Nasal cavity respiratory epithelium epithelial cell of viscerocranial mucosa (primary cell): Measurements from ENCODE around the gene MEIOB. TPM values are rescaled to one million over a fixed set of nuclear protein-coding genes. Genes with fewer than 3 reads are reported as not detected.

ENCODE experiments used
- total RNA-seq: library from RNA; depleted of rRNA; stranded (reverse); fragments of >200 nt; gene quantifications from 2 replicates; pipeline ENCODE4 v1.2.3, GENCODE V29; 2014

The MEIOB gene, protein sequence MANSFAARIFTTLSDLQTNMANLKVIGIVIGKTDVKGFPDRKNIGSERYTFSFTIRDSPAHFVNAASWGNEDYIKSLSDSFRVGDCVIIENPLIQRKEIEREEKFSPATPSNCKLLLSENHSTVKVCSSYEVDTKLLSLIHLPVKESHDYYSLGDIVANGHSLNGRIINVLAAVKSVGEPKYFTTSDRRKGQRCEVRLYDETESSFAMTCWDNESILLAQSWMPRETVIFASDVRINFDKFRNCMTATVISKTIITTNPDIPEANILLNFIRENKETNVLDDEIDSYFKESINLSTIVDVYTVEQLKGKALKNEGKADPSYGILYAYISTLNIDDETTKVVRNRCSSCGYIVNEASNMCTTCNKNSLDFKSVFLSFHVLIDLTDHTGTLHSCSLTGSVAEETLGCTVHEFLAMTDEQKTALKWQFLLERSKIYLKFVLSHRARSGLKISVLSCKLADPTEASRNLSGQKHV
- 0.07 TPM in 1 of 2 replicates, not detected in the other for total RNA-seq

DNA sequence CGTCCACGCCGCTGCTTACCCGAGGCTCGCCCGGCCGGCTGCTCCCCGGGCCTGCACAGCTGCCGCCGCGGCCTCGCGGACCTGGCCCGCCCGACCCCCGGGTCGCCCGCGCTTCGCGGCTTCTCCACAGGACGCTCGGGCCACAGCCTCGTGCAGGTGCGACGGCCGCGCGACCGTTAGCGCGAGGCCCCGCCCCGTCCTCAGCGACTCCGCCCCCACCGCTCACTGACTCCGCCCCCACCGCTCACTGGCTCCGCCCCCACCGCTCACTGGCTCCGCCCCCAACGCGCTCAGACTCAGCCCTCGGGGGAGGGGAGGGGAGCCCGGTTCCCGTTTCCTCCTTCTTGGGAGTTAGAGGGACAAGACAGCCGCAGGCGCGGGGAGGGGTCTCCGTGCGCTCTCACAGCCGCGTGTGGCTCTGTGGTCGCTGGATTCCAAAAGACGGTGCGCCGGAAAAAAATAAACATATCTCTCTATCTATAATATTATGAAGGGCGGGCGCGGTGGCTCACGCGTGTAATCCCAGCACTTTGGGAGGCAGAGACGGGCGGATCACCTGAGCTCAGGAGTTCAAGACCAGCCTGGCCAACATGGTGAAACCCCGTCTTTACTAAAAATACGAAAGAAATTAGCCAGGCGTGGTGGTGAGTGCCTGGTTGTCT, at the start of gene MEIOB:
Gene MEIOB, minus strand, starts transcription at position 191 of the 662 bp plus-strand sequence. CDS start 3,989 bp downstream, outside the sequence.

DNA sequence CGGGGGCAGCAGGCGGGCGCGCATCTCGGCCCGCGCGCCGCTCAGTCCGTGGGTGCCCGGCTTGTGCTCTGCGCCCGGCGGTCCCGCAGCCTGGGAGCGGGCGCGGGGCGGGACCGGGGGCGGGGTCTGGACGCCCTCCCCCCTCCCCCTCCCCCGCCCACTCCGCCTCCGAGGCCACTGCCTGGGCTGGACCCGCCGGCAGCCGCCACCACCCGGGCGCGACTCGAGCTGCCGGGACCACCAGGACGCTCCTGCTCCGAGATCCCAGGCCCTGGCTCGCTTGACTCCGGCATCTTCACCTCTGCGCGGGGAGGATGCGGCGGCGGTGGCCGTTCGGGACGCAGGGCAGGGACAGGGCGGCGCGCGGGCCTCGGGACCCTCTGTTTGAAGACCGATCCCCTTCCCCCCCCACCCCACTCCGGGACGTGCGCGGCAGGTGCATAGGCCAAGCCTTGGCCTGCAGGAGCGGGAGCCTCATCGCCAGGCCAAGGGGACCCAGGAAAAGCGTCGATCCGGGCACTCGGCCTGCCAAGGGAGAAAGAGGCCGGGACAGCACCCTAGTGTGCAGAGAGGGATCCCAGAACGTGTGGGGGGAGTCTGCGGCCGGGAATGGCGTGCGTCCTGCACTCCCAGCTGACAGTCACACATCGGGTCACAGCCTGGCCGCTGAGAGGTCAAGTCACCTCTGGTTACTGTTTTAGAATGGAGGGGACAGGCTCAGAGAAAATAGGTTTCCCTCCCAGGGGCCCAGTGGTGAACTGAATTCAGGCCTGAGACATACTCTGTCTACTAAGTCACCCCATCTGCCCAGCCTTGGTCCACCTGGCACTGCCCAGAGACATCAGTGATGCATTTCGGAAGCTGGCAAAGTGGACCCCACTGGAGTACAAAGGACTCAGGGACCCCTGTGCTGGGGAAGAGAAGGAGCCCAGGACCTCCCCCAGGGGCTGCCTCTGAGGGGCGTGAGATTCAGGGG, 46.7 kb upstream of the MEIOB start, which contains the start of gene HS3ST6:
Gene HS3ST6, minus strand, starts transcription at position 65 of the 976 bp plus-strand sequence. CDS start 92 bp downstream, outside the sequence.

DNA sequence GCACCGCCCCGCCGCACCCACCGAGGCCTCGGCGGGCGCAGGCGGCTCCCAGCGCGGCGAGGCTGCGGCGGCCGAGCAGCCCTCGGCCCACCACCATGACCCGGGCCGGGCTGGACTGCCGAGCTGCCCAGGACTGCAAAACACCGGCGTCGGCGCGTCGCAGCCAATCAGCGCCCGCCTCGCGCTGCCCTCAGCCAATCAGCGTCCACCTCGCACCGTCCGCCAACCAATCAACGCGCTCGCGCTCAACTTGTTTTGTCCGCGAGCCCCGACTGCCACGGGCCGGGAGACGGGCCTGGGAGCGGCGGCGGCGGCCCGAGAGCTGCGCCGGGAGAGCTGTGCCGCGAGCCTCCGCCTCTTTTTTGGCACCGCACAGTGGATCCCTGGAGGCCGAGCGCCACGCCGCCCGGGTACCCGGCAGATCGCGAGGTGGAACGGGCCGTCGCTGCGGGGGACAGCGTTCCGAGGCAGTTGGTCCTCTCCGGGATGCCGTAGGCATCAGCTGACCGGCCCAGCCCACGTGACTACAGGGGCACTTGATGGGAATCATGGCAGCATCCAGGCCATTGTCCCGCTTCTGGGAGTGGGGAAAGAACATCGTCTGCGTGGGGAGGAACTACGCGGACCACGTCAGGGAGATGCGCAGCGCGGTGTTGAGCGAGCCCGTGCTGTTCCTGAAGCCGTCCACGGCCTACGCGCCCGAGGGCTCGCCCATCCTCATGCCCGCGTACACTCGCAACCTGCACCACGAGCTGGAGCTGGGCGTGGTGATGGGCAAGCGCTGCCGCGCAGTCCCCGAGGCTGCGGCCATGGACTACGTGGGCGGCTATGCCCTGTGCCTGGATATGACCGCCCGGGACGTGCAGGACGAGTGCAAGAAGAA, 45.0 kb downstream of the MEIOB start, which contains the start of the genes FAHD1 and HAGH:
Gene FAHD1, plus strand, starts transcription at position 516 of the 883 bp plus-strand sequence. Its CDS starts 33 bp downstream, at position 549.
Gene HAGH, minus strand, starts transcription at position 135 of the 883 bp plus-strand sequence. Its CDS starts 38 bp downstream, at position 97.

DNA sequence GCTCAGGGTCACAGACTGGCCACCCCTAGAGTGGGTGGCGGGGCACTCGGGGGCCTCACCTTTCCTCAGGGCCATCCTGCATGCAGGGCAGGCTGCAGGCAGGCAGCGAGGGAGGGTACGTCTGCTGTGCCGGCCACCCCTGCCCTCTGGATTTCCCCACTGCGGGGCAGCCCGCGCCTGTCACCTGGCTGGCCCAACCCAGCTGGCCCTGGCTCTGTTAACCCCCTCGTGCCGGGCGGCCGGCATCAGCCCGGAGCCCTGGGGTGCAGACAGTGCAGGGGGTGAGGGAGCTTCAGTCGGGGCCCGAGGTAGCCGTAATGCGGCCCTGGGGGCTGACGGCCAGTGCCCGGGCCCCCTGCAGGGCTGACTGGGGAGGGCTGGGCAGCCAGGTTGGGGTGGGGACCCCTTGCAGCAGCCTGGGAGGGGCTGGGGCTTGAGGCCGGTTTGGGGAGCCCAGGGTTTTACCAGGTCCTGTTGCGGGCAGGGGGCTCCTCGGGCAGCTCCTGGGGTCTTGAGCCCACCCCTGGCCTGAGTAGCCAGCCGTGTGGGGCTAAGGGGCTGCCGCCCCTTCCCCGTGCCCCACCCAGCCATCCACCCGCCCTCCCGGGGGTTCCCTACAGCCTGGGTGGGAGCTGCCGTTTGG, 78.3 kb downstream of the MEIOB start, which contains the start of gene IGFALS:
Gene IGFALS, minus strand, starts transcription at position 128 of the 643 bp plus-strand sequence. Its CDS starts 53 bp downstream, at position 75.

Other genes with a start within 250 kb of the MEIOB start
- 55.7 and 84.5 TPM in 2 replicates for gene JPT2, start 193.9 kb downstream of the MEIOB start, total RNA-seq
- 18.8 and 31.3 TPM in 2 replicates for gene MAPK8IP3, start 166.0 kb downstream of the MEIOB start, total RNA-seq
- 29.6 and 59.5 TPM in 2 replicates for gene NME3, start 100.6 kb downstream of the MEIOB start, total RNA-seq
- gene EME2, start 99.4 kb downstream of the MEIOB start, total RNA-seq = 8.9 and 14.9 TPM in 2 replicates
- 50.8 and 76.9 TPM in 2 replicates for gene MRPS34, start 99.0 kb downstream of the MEIOB start, total RNA-seq
- gene SPSB3, start 89.6 kb downstream of the MEIOB start, total RNA-seq = 35.5 TPM in 2 replicates
- 48.6 and 66.3 TPM in 2 replicates for gene NUBP2, start 89.2 kb downstream of the MEIOB start, total RNA-seq
- under 0.01 TPM in 1 of 2 replicates, not detected in the other for gene IGFALS, start 78.5 kb downstream of the MEIOB start, total RNA-seq
- 56.7 and 77.9 TPM in 2 replicates for gene HAGH, start 45.3 kb downstream of the MEIOB start, total RNA-seq
- gene FAHD1, start 45.0 kb downstream of the MEIOB start, total RNA-seq = 83.4 and 95.7 TPM in 2 replicates
- gene HS3ST6, start 46.3 kb upstream of the MEIOB start, total RNA-seq = 0.34 and 0.50 TPM in 2 replicates
- gene MSRB1, start 71.0 kb upstream of the MEIOB start, total RNA-seq = 6.8 and 7.3 TPM in 2 replicates
- gene RPL3L, start 82.5 kb upstream of the MEIOB start, total RNA-seq = under 0.01 TPM in 1 of 2 replicates, not detected in the other
- 158 and 171 TPM in 2 replicates for gene NDUFB10, start 87.4 kb upstream of the MEIOB start, total RNA-seq
- 2,006 and 6,295 TPM in 2 replicates for gene RPS2, start 92.7 kb upstream of the MEIOB start, total RNA-seq
- not detected in 2 replicates for gene RNF151, start 94.7 kb upstream of the MEIOB start, total RNA-seq
- gene TBL3, start 99.9 kb upstream of the MEIOB start, total RNA-seq = 50.2 and 57.3 TPM in 2 replicates
- 0.28 and 1.7 TPM in 2 replicates for gene NOXO1, start 109.3 kb upstream of the MEIOB start, total RNA-seq
- 9.0 and 14.0 TPM in 2 replicates for gene GFER, start 112.0 kb upstream of the MEIOB start, total RNA-seq
- gene SYNGR3, start 117.8 kb upstream of the MEIOB start, total RNA-seq = 1.1 and 4.4 TPM in 2 replicates
- 47.8 and 68.7 TPM in 2 replicates for gene ZNF598, start 137.7 kb upstream of the MEIOB start, total RNA-seq
- gene NPW, start 147.6 kb upstream of the MEIOB start, total RNA-seq = under 0.01 TPM in 1 of 2 replicates, not detected in the other
- 10.3 and 19.8 TPM in 2 replicates for gene NHERF2, start 154.7 kb upstream of the MEIOB start, total RNA-seq
- 17.4 and 21.2 TPM in 2 replicates for gene NTHL1, start 175.7 kb upstream of the MEIOB start, total RNA-seq
- gene TSC2, start 175.8 kb upstream of the MEIOB start, total RNA-seq = 19.8 and 53.7 TPM in 2 replicates